Transverse colon (tissue), 4 donors: Measurements from ENCODE around the gene IKZF3. TPM values are rescaled to one million over a fixed set of nuclear protein-coding genes. Genes with fewer than 3 reads are reported as not detected.
"Not testable (repeated sequence)": the region's sequence is repeated elsewhere in the genome, so short reads cannot be mapped to it uniquely, and the experiment has no call there.

ENCODE experiments used
- DNase-seq: peaks from one replicate; pipeline ENCODE4 v3.0.0-alpha.2; 2019
- H3K27ac ChIP-seq, 4 donors: fragments of 200-600 bp; sonication (generic); 2 replicates each; pipeline ENCODE4 v1.5.1; 2016 to 2018; ENCODE audit warnings: inconsistent platforms in 4 of 4
- H3K27me3 ChIP-seq: fragments of 200-600 bp; sonication (generic); 2 replicates; pipeline ENCODE4 v1.5.1; 2017; ENCODE audit warnings: inconsistent platforms
- H3K36me3 ChIP-seq, 4 donors: fragments of 200-600 bp; sonication (generic); 2 replicates each; pipeline ENCODE4 v1.5.1; 2017 to 2019; ENCODE audit warnings: inconsistent platforms in 4 of 4
- H3K4me1 ChIP-seq, 4 donors: fragments of 200-600 bp; sonication (generic); 2 replicates each; pipeline ENCODE4 v1.5.1; 2017 to 2020; ENCODE audit warnings: inconsistent platforms in 4 of 4
- H3K4me3 ChIP-seq, 4 donors: fragments of 200-600 bp; sonication (generic); 1 replicate in 1 of 4; 2 replicates in 3 of 4; pipeline versions ENCODE4 v1.5.1 to v1.6.1; 2017 to 2019; ENCODE audit warnings: inconsistent platforms in 4 of 4
- H3K9me3 ChIP-seq, 2 donors: fragments of 200-600 bp; sonication (generic); 2 replicates each; pipeline ENCODE4 v1.5.1; 2017 to 2019; ENCODE audit warnings: inconsistent platforms in 2 of 2
- CTCF ChIP-seq, 5 experiments: fragments of 200-600 bp in 3 of 5; fragments of 450-650 bp in 2 of 5; sonication (generic) in 3 of 5; IDR thresholded peaks; 1 replicate in 2 of 5; 2 replicates in 3 of 5; pipeline ENCODE4 v1.5.1; 2016 to 2017; ENCODE audit warnings: antibody characterized with exemption in 5 of 5, inconsistent platforms in 3 of 5, mild to moderate bottlenecking in 2 of 5, moderate library complexity in 1 of 5
- EP300 ChIP-seq: sonication (generic); formaldehyde crosslinking; IDR thresholded peaks from one replicate; pipeline ENCODE4 v1.6.1; 2017; ENCODE audit warnings: antibody characterized with exemption, low read depth
- POLR2A ChIP-seq: fragments of 450-650 bp; IDR thresholded peaks from one replicate; pipeline ENCODE4 v1.6.1; 2016; ENCODE audit warnings: antibody characterized with exemption, mild to moderate bottlenecking, moderate library complexity
- POLR2AphosphoS5 ChIP-seq, 3 donors: sonication (generic); formaldehyde crosslinking; IDR thresholded peaks; one replicate each; pipeline ENCODE4 v1.6.1; 2016; ENCODE audit warnings: antibody characterized with exemption in 3 of 3
- WGBS, 2 donors: methylation state at CpG; one replicate each; pipeline ENCODE4 v1.1.5; 2018; ENCODE audit warnings: low coverage in 1 of 2; 5-methylcytosine and 5-hydroxymethylcytosine counted together
- in situ Hi-C, 4 donors: fragments of 200-750 bp; cut with MboI; loops; one replicate each; pipeline versions ENCODE4 v1.15.0 to v1.15.1; 2017; ENCODE audit warnings: low sequenced_read_pairs in 3 of 4, low pct_ligation_motif_present in 1 of 4, low pct_unique_long_range_greater_than_20kb in 1 of 4
- intact Hi-C: fragments of 100-400 bp; cut with DNase I; formaldehyde crosslinking; loops from one replicate; pipeline ENCODE4 v1.15.1; 2023; ENCODE audit warnings: low total_unique reads
- total RNA-seq, 4 donors: library from RNA; depleted of rRNA; stranded (reverse); fragments of >200 nt; gene quantifications; one replicate each; pipeline ENCODE4 v1.1.0, GENCODE V29; 2016

Gene IKZF3
- total RNA-seq, 4 donors from 2014 or later, result 2.2 to 13.5 (median 3.0) TPM

- Histone ChIP-seq H3K36me3 (peaks cover 0 to 26% (median 7%) of the 10 kb centered on the region in 4 donors), H3K9me3 (no peaks in the 10 kb centered on the region), H3K27me3 (no peaks in the 10 kb centered on the region), H3K4me3 (no peak overlapping the region), H3K4me1 (peaks cover 0 to 33% (median 16%) of the 10 kb centered on the region in 4 donors), H3K27ac (no peak overlapping the region)
- no peak for TF ChIP-seq CTCF (IDR thresholded peaks at IDR 0.05)
- TF ChIP-seq POLR2AphosphoS5 (IDR thresholded peaks at IDR 0.05), result no peak
- no peak for TF ChIP-seq EP300
- TF ChIP-seq POLR2A, result no peak
- WGBS, 2 donors, result 88 to 95% methylated on average over 3 to 4 of the region's 4 CpGs
- in situ Hi-C loops (no loop called here), intact Hi-C loops (no loop called here)
- DNase-seq, result no peak
These were observed 149.9 kb downstream of the IKZF3 start for GRCh38 chr17:39714234-39714633.

- Histone ChIP-seq H3K9me3 (no peaks in the 10 kb centered on the region), H3K4me1 (peaks cover 6 to 29% (median 25%) of the 10 kb centered on the region in 4 donors), H3K27me3 (no peaks in the 10 kb centered on the region), H3K27ac (no peak overlapping the region), H3K36me3 (peaks cover 0 to 35% (median 7%) of the 10 kb centered on the region in 4 donors), H3K4me3 (no peak overlapping the region)
- in situ Hi-C loops, result no loop called here
- TF ChIP-seq POLR2AphosphoS5 (IDR thresholded peaks at IDR 0.05) (no peak), CTCF (IDR thresholded peaks at IDR 0.05) (no peak), POLR2A (no peak), EP300 (no peak)
- no peak for DNase-seq
- intact Hi-C loops, result no loop called here
- WGBS, 2 donors, result 84% methylated on average over 10 of the region's 10 CpGs; no CpG with 5 or more reads in 1 of the 2 donors
These were observed 152.3 kb downstream of the IKZF3 start for GRCh38 chr17:39711851-39712250.

GRCh38 chr17:39711071-39711470 is 153.0 kb downstream of the IKZF3 start:
- H3K27me3 ChIP-seq, intact Hi-C loops, H3K4me3 ChIP-seq, DNase-seq, in situ Hi-C loops, H3K9me3 ChIP-seq, H3K27ac ChIP-seq: not testable (repeated sequence)
- WGBS, 2 donors, result 86% methylated on average over 11 of the region's 11 CpGs; no CpG with 5 or more reads in 1 of the 2 donors
- Histone ChIP-seq H3K4me1 (peaks cover 7 to 31% (median 26%) of the 10 kb centered on the region in 4 donors), H3K36me3 (peaks cover 0 to 34% (median 7%) of the 10 kb centered on the region in 4 donors)

- H3K9me3 ChIP-seq, result no peaks in the 10 kb centered on the region
- TF ChIP-seq POLR2A (no peak), EP300 (no peak)
- intact Hi-C loops (no loop called here), in situ Hi-C loops (no loop called here)
- WGBS, 2 donors, result 90 to 96% methylated on average over 5 to 20 of the region's 20 CpGs
- H3K27ac ChIP-seq, result no peak overlapping the region
- no peak for DNase-seq
- H3K36me3 ChIP-seq, result peaks cover 0 to 30% (median 7%) of the 10 kb centered on the region in 4 donors
- no peaks in the 10 kb centered on the region for H3K27me3 ChIP-seq
- H3K4me3 ChIP-seq, result no peak overlapping the region
- H3K4me1 ChIP-seq, result peaks cover 11 to 31% (median 28%) of the 10 kb centered on the region in 4 donors
These were observed 153.8 kb downstream of the IKZF3 start for GRCh38 chr17:39709998-39710964.

GRCh38 chr17:39709319-39709997 is 154.7 kb downstream of the IKZF3 start:
- H3K27ac ChIP-seq, result no peak overlapping the region
- TF ChIP-seq CTCF (IDR thresholded peaks at IDR 0.05) (no peak), POLR2AphosphoS5 (IDR thresholded peaks at IDR 0.05) (no peak), EP300 (no peak), POLR2A (no peak)
- no peaks in the 10 kb centered on the region for H3K27me3 ChIP-seq
- H3K4me1 ChIP-seq, result peaks cover 15 to 39% (median 36%) of the 10 kb centered on the region in 4 donors
- no peak overlapping the region for H3K4me3 ChIP-seq
- 67 to 84% methylated on average over 1 to 13 of the region's 14 CpGs for WGBS, 2 donors
- intact Hi-C loops (no loop called here), in situ Hi-C loops (no loop called here)
- H3K36me3 ChIP-seq, result peaks cover 0 to 30% (median 7%) of the 10 kb centered on the region in 4 donors
- H3K9me3 ChIP-seq, result no peaks in the 10 kb centered on the region
- no peak for DNase-seq
